ENCODE results near the gene SMARCC2.

- no peak for TF ChIP-seq POLR2A (IDR thresholded peaks at IDR 0.05)
- TF ChIP-seq, protein P1, sequence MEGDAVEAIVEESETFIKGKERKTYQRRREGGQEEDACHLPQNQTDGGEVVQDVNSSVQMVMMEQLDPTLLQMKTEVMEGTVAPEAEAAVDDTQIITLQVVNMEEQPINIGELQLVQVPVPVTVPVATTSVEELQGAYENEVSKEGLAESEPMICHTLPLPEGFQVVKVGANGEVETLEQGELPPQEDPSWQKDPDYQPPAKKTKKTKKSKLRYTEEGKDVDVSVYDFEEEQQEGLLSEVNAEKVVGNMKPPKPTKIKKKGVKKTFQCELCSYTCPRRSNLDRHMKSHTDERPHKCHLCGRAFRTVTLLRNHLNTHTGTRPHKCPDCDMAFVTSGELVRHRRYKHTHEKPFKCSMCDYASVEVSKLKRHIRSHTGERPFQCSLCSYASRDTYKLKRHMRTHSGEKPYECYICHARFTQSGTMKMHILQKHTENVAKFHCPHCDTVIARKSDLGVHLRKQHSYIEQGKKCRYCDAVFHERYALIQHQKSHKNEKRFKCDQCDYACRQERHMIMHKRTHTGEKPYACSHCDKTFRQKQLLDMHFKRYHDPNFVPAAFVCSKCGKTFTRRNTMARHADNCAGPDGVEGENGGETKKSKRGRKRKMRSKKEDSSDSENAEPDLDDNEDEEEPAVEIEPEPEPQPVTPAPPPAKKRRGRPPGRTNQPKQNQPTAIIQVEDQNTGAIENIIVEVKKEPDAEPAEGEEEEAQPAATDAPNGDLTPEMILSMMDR (IDR thresholded peaks at IDR 0.05), result peak; percentile 43 to 91 (median 83)
Observed at GRCh38 chr12:56157201-56158028, 31.9 kb downstream of the SMARCC2 start.

All from body of pancreas (tissue), 4 donors.